GM18502 (cell line): ENCODE results near the gene NARS2.
"Not testable (repeated sequence)": the region's sequence is repeated elsewhere in the genome, so short reads cannot be mapped to it uniquely, and the experiment has no call there.

Experiments used
- ATAC-seq: cut with Tn5 transposase; IDR thresholded peaks from one replicate; pipeline ENCODE4 v1.9.1; 2021; ENCODE audit warnings: mild to moderate bottlenecking; ENCODE audit not compliant: unreplicated experiment, poor library complexity

Gene NARS2

DNA sequence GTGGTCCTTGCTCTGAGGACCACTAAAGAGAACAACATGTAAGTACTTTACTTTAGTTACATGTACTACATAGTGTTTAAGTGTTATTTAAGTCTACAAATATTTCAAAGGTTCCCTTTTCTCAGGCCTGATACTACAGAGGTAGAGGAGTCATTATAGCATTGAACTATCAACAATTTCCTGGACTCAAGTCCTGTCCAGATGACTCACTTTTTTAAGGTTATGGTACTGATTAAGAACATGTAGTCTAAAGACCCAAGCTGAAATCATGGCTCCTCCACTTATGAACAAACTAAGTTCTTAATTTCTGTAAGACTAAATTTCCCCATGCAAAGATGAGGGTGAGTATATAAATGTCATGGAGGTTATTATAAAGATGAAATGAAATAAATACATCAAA is 74.7 kb downstream of the NARS2 start:
- no peak for ATAC-seq

GRCh38 chr11:78497293-78497692 is 77.4 kb downstream of the NARS2 start:
- no peak for ATAC-seq

- ATAC-seq, result no peak
These were observed 81.2 kb downstream of the NARS2 start for GRCh38 chr11:78493413-78493975.

DNA sequence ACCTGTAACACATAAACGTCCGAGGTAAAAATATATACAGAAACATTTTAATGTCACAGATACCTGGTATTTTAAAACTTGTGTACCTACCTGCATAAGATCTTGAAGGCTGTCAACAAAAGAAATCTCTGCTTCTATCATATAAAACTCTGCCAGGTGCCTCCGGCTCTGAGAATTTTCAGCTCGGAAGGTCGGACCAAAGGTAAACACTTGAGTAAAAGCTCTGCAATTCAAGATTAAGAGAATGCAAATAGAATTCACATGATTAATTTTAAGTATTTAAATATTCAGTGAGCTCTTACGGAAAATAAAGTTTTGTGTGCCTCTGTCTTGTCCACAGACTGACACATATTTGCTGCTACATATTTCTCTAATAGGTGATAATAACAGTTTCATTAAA is 81.7 kb downstream of the NARS2 start:
- ATAC-seq, result no peak

DNA sequence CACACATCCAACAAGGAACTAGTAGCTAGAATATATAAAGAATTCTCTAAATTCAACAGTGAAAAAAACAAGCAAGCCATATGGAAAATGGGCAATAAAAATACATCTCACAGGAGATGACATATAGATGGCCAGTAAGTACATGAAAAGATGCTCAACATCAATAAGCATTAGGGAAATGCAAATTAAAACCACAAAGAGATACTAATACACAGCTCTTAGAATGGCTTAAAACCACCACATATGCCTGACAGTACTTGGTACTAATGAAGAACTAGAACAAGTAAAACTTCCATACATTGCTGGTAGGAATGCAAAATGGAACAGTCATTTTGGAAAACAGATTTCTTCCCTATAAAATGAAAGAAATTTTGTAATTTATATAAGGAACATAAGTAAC is 85.5 kb downstream of the NARS2 start:
- ATAC-seq, result no peak

GRCh38 chr11:78478536-78478935 is 96.1 kb downstream of the NARS2 start:
- no peak for ATAC-seq

- no peak for ATAC-seq
These were observed 98.6 kb downstream of the NARS2 start for GRCh38 chr11:78476066-78476465.

DNA sequence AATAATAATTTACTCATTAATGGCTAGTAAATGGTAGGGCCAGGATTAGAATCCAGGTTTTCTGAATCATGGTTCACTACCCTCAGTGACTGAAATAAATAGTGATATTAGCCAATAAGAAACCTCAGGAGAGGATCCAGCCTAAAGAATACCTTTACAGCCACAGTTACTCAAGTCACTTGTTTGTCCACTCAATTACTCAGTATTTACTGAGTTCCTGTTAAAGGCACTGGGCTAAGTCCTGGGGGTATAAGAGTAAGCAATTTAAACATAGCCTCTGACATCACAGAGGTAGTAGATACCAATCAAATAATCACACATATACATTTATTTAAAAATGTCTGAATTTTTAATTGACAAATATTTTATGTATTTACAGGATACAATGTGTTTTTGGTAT is 100.2 kb downstream of the NARS2 start:
- no peak for ATAC-seq

DNA sequence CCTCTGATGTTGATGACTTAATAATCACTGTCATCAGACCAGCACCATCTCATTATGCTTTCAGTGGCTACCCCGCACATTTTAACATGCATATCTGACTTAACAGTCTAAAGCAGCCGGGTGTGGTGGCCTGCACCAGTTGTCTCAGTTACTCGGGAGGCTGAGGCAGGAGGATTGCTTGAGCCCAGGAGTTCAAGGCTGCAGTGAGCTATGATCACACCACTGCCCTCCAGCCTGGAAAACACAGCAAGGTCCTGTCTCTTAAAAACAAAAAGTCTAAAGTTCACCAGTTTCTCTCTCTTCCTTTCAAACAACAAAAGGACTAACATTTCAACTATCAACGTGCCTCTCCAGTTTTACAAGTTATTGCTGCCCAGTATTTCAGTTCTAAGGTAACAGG is 101.8 kb downstream of the NARS2 start:
- ATAC-seq, result no peak

DNA sequence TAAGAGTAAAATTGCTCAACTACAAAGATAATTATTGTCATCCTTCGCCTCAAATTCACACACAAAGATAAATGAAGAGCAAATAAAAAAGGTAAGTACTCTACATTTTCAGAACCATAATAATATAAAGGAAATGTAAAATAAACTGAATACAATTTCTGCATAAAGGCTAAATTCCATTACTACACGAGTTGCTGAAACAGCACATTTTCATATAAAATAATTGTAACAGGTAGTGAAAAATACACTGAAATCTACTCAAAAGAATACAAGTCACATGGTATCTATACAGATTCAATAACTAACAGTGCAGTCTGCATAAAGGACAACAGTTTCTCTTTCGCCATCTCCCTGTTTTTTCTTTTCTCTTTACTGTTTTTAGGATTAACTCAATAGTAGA is 102.3 kb downstream of the NARS2 start:
- no peak for ATAC-seq

DNA sequence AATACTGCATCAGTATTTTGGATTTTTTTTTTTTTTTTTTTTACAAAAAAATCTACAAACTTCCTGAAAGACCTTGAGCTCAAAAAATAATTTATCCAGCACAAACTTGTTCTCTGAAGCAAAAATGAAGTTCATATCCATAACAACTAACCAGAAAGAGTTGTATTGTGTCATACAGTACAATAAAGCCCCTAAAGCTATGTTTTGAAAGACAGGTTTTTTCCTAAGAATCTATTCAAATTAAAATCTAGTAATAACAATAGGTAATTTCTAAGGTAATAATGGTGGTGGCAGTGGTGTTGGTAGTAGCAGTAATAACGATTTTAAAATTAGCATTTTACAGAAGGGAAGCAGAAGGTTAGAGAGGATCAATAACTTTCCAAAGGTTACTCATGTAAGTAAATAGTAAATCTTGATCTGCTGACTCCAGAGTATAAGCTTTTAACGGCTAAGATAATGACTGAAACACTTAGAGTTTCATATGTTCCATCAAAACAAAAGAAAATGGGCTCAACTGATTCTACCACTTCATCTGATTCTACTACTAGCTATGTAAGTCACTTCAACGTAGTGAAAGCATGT is 103.7 kb downstream of the NARS2 start:
- ATAC-seq, result no peak

- no peak for ATAC-seq
These were observed 104.8 kb downstream of the NARS2 start for GRCh38 chr11:78469896-78470295.

GRCh38 chr11:78467931-78468330 is 106.7 kb downstream of the NARS2 start:
- no peak for ATAC-seq

GRCh38 chr11:78467370-78467769 is 107.3 kb downstream of the NARS2 start:
- no peak for ATAC-seq

GRCh38 chr11:78465169-78465942 is 109.3 kb downstream of the NARS2 start:
- peak; percentile 98 for ATAC-seq

DNA sequence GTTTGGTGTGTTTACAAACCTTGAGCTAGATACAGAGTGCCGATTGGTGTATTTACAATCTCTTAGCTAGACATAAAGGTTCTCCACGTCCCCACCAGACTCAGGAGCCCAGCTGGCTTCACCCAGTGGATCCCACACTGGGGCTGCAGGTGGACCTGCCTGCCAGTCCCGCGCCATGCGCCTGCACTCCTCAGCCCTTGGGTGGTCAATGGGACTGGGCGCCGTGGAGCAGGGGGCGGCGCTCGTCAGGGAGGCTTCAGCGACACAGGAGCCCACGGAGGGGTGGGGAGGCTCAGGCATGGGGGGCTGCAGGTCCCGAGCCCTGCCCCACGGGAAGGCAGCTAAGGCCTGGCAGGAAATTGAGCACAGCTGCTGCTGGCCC is 109.9 kb downstream of the NARS2 start:
- ATAC-seq, result not testable (repeated sequence)

DNA sequence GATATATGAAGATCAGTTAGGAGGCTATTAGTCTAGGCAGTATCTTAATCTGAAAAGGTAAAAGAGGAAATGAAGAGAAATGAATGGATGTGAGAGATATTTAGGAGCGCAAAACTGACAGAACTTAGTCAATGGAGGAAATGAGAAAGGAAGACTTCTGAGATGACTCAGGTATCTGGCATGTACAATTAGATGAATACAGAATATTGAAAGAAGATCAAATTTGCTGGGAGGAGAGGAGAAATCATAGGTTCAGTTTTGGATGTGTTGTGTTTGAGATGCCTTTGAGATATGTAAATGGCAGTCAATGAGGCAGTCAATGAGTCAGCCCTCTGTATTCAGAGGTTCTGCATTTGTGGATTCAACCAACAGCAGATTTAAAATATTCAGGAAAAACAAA is 114.2 kb downstream of the NARS2 start:
- ATAC-seq, result no peak

GRCh38 chr11:78459738-78460137 is 114.9 kb downstream of the NARS2 start:
- no peak for ATAC-seq

DNA sequence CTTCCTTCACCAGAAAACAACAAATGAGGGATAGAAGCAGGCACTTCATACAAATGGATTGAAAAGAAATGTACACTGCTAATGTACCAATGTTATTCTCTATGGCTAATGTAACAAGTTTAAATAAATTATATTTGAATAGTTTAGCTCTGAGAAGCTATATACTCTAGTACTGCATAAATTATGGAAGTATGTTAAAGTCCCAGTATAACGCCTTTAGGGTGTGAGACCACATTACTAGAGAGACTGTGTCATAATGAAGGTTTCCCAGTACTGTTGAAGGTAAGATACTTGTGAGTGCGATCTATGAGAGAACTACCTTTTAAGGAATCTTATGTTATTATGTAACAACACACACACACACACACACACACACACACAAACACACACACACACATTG is 117.2 kb downstream of the NARS2 start:
- no peak for ATAC-seq

GRCh38 chr11:78453140-78453935 is 121.3 kb downstream of the NARS2 start:
- peak; percentile 63 for ATAC-seq
